Neural progenitor cell (in vitro differentiated cells): Measurements from ENCODE around the gene AREG. TPM values are rescaled to one million over a fixed set of nuclear protein-coding genes. Genes with fewer than 3 reads are reported as not detected.

Experiments used
- DNase-seq: peaks from one replicate; pipeline ENCODE4 v3.0.0-alpha.2; 2016; ENCODE audit warnings: low spot score
- H2AFZ ChIP-seq: fragments of 200-600 bp; sonication (generic); replicated peaks from 2 replicates; pipeline ENCODE4 v1.6.1; 2016; ENCODE audit warnings: antibody characterized with exemption
- H3F3A ChIP-seq: fragments of 200-600 bp; sonication (generic); 2 replicates; pipeline ENCODE4 v1.6.1; 2016; ENCODE audit warnings: antibody characterized with exemption, low read depth
- H3K27ac ChIP-seq: fragments of 200-600 bp; sonication (generic); 2 replicates; pipeline ENCODE4 v1.5.1; 2016; ENCODE audit warnings: mild to moderate bottlenecking
- H3K27me3 ChIP-seq: fragments of 200-600 bp; sonication (generic); 2 replicates; pipeline ENCODE4 v1.6.1; 2016; ENCODE audit warnings: mild to moderate bottlenecking, moderate library complexity
- H3K36me3 ChIP-seq: fragments of 200-600 bp; sonication (generic); 2 replicates; pipeline ENCODE4 v1.5.1; 2016
- H3K4me1 ChIP-seq: fragments of 200-600 bp; sonication (generic); 2 replicates; pipeline ENCODE4 v1.6.1; 2016; ENCODE audit warnings: mixed run types
- H3K4me2 ChIP-seq: fragments of 200-600 bp; sonication (generic); 2 replicates; pipeline ENCODE4 v1.6.1; 2016
- H3K4me3 ChIP-seq: fragments of 200-600 bp; sonication (generic); 2 replicates; pipeline ENCODE4 v1.5.1; 2016
- H3K79me2 ChIP-seq: fragments of 200-600 bp; sonication (generic); 2 replicates; pipeline ENCODE4 v1.6.1; 2016; ENCODE audit warnings: low read depth
- H3K9ac ChIP-seq: fragments of 200-600 bp; sonication (generic); 2 replicates; pipeline ENCODE4 v1.6.1; 2016
- H3K9me3 ChIP-seq: fragments of 200-600 bp; sonication (generic); 2 replicates; pipeline ENCODE4 v1.5.1; 2016; ENCODE audit warnings: low read depth
- H4K20me1 ChIP-seq: fragments of 200-600 bp; sonication (generic); 2 replicates; pipeline ENCODE4 v1.6.1; 2016; ENCODE audit warnings: low read depth
- H3K27ac Mint-ChIP-seq: 3 replicates; pipeline ENCODE4 v1.8.0; 2021; ENCODE audit warnings: mixed read lengths
- H3K27me3 Mint-ChIP-seq: 2 replicates; pipeline ENCODE4 v1.8.0; 2022; ENCODE audit warnings: low read depth, mild to moderate bottlenecking, inconsistent platforms, moderate library complexity, mixed read lengths; ENCODE audit not compliant: insufficient read depth
- H3K36me3 Mint-ChIP-seq: 3 replicates; pipeline ENCODE4 v1.8.0; 2021; ENCODE audit warnings: mixed read lengths
- H3K4me1 Mint-ChIP-seq: 3 replicates; pipeline ENCODE4 v1.8.0; 2021; ENCODE audit warnings: mixed read lengths
- H3K4me3 Mint-ChIP-seq: 3 replicates; pipeline ENCODE4 v1.8.0; 2021; ENCODE audit warnings: mild to moderate bottlenecking, moderate library complexity, mixed read lengths
- H3K9me3 Mint-ChIP-seq: 3 replicates; pipeline ENCODE4 v1.8.0; 2020; ENCODE audit warnings: mixed read lengths
- EZH2 ChIP-seq: fragments of 200-600 bp; sonication (generic); IDR thresholded peaks from 2 replicates; pipeline ENCODE4 v1.6.1; 2017; ENCODE audit warnings: antibody characterized with exemption, mild to moderate bottlenecking, moderate library complexity
- EZH2phosphoT487 ChIP-seq: fragments of 200-600 bp; sonication (generic); IDR thresholded peaks from 2 replicates; pipeline ENCODE4 v1.6.1; 2017; ENCODE audit warnings: antibody characterized with exemption
- total RNA-seq: library from RNA; depleted of rRNA; stranded (reverse); fragments of >200 nt; gene quantifications from 2 replicates; pipeline ENCODE4 v1.2.3, GENCODE V29; 2015; ENCODE audit warnings: low replicate concordance
- TF ChIP-seq, protein P1 (sequence below): fragments of 200-600 bp; sonication (generic); IDR thresholded peaks from 2 replicates; pipeline ENCODE4 v1.5.1; 2017; ENCODE audit warnings: antibody characterized with exemption, mild to moderate bottlenecking

AREG gene
- total RNA-seq, 1 donor from 2014 or later: not detected

DNA sequence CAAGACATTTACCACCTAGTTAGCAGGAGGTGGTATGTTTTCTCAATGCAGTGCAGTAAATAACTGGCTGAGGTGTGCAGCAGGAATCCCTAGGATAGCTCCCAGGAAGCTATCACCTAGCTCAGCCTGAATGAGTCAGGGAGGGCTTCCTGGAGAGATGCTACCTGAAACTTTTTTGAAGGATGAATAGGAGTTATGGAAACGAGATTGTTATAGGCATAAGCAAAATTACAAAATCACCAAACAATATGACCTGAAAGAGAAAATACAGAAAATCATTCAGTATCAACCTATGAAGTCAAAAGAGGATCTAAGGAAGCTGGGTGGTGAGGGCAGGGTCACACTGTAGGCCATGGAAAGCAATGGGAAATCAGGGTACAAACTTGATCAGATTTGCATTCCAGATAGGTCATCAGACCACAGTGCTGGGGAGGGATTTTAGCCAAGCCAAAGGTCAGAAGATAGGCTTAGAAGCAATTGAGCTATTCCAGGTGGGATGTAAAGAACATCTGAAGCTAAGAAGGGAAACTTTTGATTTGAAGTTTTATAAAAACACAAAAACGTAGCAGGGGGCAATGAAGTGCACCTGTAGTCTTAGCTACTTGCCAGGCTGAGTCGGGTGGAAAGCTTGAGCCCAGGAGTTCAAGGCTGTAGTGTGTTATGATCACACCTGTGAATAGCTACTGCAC, 11.3 kb downstream of the AREG start:
- Mint-ChIP-seq H3K9me3 (no peaks in the 10 kb centered on the region), H3K27me3 (peaks cover 3% of the 10 kb centered on the region), H3K27ac (no peak overlapping the region), H3K4me1 (no peaks in the 10 kb centered on the region), H3K4me3 (no peak overlapping the region), H3K36me3 (peaks cover 2% of the 10 kb centered on the region)
- Histone ChIP-seq H3K4me2 (no peak overlapping the region), H3K9me3 (no peaks in the 10 kb centered on the region), H3K27me3 (no peaks in the 10 kb centered on the region), H3K4me1 (no peaks in the 10 kb centered on the region), H3F3A (no peaks in the 10 kb centered on the region), H2AFZ (no peak overlapping the region), H3K9ac (no peak overlapping the region), H3K4me3 (no peak overlapping the region), H3K36me3 (no peaks in the 10 kb centered on the region), H4K20me1 (no peaks in the 10 kb centered on the region), H3K27ac (no peak overlapping the region), H3K79me2 (no peaks in the 10 kb centered on the region)
- TF ChIP-seq EZH2phosphoT487 (no peak), EZH2 (no peak)
- TF ChIP-seq, protein P1, sequence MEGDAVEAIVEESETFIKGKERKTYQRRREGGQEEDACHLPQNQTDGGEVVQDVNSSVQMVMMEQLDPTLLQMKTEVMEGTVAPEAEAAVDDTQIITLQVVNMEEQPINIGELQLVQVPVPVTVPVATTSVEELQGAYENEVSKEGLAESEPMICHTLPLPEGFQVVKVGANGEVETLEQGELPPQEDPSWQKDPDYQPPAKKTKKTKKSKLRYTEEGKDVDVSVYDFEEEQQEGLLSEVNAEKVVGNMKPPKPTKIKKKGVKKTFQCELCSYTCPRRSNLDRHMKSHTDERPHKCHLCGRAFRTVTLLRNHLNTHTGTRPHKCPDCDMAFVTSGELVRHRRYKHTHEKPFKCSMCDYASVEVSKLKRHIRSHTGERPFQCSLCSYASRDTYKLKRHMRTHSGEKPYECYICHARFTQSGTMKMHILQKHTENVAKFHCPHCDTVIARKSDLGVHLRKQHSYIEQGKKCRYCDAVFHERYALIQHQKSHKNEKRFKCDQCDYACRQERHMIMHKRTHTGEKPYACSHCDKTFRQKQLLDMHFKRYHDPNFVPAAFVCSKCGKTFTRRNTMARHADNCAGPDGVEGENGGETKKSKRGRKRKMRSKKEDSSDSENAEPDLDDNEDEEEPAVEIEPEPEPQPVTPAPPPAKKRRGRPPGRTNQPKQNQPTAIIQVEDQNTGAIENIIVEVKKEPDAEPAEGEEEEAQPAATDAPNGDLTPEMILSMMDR: no peak
- DNase-seq: no peak

DNA sequence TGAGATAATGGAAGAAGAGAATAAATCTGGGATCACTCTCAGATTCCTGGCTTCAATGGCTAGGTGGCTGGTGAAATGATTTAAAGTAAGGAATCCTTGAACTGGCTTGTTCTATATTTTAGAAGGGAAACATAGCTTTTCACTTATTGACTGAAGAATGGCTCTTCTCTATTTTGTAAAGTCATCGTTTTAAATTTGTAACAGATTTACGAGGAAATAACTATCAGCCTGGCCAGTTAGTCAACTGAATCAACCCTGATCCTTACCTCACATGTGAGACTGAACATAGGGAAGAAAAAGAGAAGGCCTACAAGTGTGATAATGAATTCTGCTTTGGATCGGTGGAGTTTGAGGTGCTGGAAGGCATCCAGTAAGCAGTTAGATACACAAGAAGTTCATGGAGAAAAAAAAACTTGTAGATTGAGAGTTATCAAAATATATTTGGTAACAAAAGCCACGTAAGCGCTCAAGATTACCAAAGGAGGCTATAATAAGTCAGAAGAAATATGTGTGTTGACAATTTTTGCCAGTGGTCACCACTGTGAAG, 12.0 kb downstream of the AREG start:
- peaks cover 2% of the 10 kb centered on the region for H3K36me3 Mint-ChIP-seq
- no peaks in the 10 kb centered on the region for H3F3A ChIP-seq
- H3K36me3 ChIP-seq: no peaks in the 10 kb centered on the region
- no peak overlapping the region for H3K27ac ChIP-seq
- no peak overlapping the region for H3K4me3 ChIP-seq
- H2AFZ ChIP-seq: no peak overlapping the region
- no peak overlapping the region for H3K4me3 Mint-ChIP-seq
- no peak overlapping the region for H3K4me2 ChIP-seq
- no peak overlapping the region for H3K27ac Mint-ChIP-seq
- no peak for DNase-seq
- peaks cover 3% of the 10 kb centered on the region for H3K27me3 Mint-ChIP-seq
- no peaks in the 10 kb centered on the region for H3K9me3 ChIP-seq
- H4K20me1 ChIP-seq: no peaks in the 10 kb centered on the region
- no peak overlapping the region for H3K9ac ChIP-seq
- TF ChIP-seq EZH2: no peak
- no peak for TF ChIP-seq EZH2phosphoT487
- TF ChIP-seq, protein P1: no peak
- H3K27me3 ChIP-seq: no peaks in the 10 kb centered on the region
- H3K9me3 Mint-ChIP-seq: no peaks in the 10 kb centered on the region
- H3K4me1 Mint-ChIP-seq: no peaks in the 10 kb centered on the region
- H3K79me2 ChIP-seq: no peaks in the 10 kb centered on the region
- no peaks in the 10 kb centered on the region for H3K4me1 ChIP-seq

- Histone ChIP-seq H3F3A (no peaks in the 10 kb centered on the region), H3K4me1 (no peaks in the 10 kb centered on the region), H3K4me2 (no peak overlapping the region), H3K9me3 (no peaks in the 10 kb centered on the region), H3K79me2 (no peaks in the 10 kb centered on the region), H3K27me3 (no peaks in the 10 kb centered on the region), H3K27ac (no peak overlapping the region), H2AFZ (no peak overlapping the region), H3K9ac (no peak overlapping the region), H3K36me3 (no peaks in the 10 kb centered on the region), H4K20me1 (no peaks in the 10 kb centered on the region), H3K4me3 (no peak overlapping the region)
- Mint-ChIP-seq H3K27ac (no peak overlapping the region), H3K4me1 (no peaks in the 10 kb centered on the region), H3K36me3 (peaks cover 2% of the 10 kb centered on the region), H3K9me3 (no peaks in the 10 kb centered on the region), H3K27me3 (peaks cover 5% of the 10 kb centered on the region), H3K4me3 (no peak overlapping the region)
- no peak for DNase-seq
- no peak for TF ChIP-seq EZH2phosphoT487
- TF ChIP-seq, protein P1: no peak
- TF ChIP-seq EZH2: no peak
Observed at GRCh38 chr4:74460833-74461232, 15.9 kb downstream of the AREG start.
